Right lobe of liver (tissue), 4 donors: ENCODE measurements around the gene DCP2.

Source experiments
- CTCF ChIP-seq, 4 donors: fragments of 200-600 bp in 3 of 4; fragments of 450-650 bp in 1 of 4; IDR thresholded peaks; one replicate each; pipeline versions ENCODE4 v1.5.1 to v1.8.0; 2016 to 2022; ENCODE audit warnings: antibody characterized with exemption in 4 of 4, mild to moderate bottlenecking in 2 of 4
- POLR2A ChIP-seq: fragments of 450-650 bp; IDR thresholded peaks from one replicate; pipeline ENCODE4 v1.6.1; 2017; ENCODE audit warnings: antibody characterized with exemption, mild to moderate bottlenecking
- donor health status: DM: no; HTN: no; CAD: no.
- donor health status: DM: no; HTN: no; CAD: no.
- donor health status: DM: no; HTN: yes; CAD: no.

GRCh38 chr5:112976432-112977309 is at the start of gene DCP2:
- TF ChIP-seq CTCF (IDR thresholded peaks at IDR 0.05): no peak
- TF ChIP-seq POLR2A: peak; percentile 76
